Vagina (tissue), 2 donors: ENCODE measurements around the gene SYTL5.

Source experiments
- POLR2A ChIP-seq, 2 donors: fragments of 450-650 bp; IDR thresholded peaks; one replicate each; pipeline ENCODE4 v1.6.1; 2017; ENCODE audit warnings: antibody characterized with exemption in 2 of 2, mild to moderate bottlenecking in 2 of 2, moderate library complexity in 2 of 2
- POLR2AphosphoS5 ChIP-seq, 2 donors: sonication (generic); formaldehyde crosslinking; IDR thresholded peaks; one replicate each; pipeline ENCODE4 v1.9.0; 2017; ENCODE audit warnings: antibody characterized with exemption in 2 of 2, mild to moderate bottlenecking in 2 of 2, low read depth in 1 of 2; ENCODE audit not compliant: insufficient read depth in 1 of 2
- TF ChIP-seq, protein P1 (sequence below), 3 experiments: fragments of 450-650 bp in 2 of 3; fragments of 200-600 bp in 1 of 3; sonication (generic) in 1 of 3; IDR thresholded peaks; one replicate each; pipeline ENCODE4 v1.5.1; 2017 to 2019; ENCODE audit warnings: antibody characterized with exemption in 3 of 3, mild to moderate bottlenecking in 2 of 3, moderate library complexity in 2 of 3

DNA sequence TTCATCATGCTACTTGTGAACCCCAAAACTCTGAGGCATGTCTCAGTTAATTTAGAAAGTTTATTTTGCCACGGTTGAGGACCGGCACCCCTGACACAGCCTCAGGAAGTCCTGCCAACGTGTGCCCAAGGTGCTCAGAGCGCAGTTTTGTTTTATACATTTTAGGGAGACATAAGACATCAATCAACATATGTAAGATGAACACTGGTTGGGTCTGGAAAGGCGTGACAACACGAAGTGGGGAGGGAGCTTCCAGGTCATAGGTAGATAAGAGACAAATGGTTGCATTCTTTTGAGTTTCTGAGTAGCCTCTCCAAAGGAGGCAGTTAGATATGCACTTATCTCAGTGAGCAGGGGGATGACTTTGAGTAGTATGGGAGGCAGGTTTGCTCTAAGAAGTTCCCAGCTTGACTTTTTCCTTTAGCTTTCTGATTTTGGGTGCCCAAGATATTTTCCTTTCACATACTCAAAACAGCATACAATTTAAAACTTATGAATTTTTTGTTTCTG, 98.9 kb downstream of the SYTL5 start:
- TF ChIP-seq, protein P1, sequence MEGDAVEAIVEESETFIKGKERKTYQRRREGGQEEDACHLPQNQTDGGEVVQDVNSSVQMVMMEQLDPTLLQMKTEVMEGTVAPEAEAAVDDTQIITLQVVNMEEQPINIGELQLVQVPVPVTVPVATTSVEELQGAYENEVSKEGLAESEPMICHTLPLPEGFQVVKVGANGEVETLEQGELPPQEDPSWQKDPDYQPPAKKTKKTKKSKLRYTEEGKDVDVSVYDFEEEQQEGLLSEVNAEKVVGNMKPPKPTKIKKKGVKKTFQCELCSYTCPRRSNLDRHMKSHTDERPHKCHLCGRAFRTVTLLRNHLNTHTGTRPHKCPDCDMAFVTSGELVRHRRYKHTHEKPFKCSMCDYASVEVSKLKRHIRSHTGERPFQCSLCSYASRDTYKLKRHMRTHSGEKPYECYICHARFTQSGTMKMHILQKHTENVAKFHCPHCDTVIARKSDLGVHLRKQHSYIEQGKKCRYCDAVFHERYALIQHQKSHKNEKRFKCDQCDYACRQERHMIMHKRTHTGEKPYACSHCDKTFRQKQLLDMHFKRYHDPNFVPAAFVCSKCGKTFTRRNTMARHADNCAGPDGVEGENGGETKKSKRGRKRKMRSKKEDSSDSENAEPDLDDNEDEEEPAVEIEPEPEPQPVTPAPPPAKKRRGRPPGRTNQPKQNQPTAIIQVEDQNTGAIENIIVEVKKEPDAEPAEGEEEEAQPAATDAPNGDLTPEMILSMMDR (IDR thresholded peaks at IDR 0.05), result no peak
- TF ChIP-seq POLR2A (IDR thresholded peaks at IDR 0.05) (no peak), POLR2AphosphoS5 (IDR thresholded peaks at IDR 0.05; ENCODE audit: insufficient read depth in 1 of 2, low read depth in 1 of 2) (no peak)
